A549 (cell line): ENCODE results near the gene NGB.

Source experiments
- HDAC2 ChIP-seq: fragments of 200-600 bp; sonication (generic); IDR thresholded peaks from 2 replicates; pipeline ENCODE4 v1.6.1; 2016
- NPAS2 ChIP-seq: fragments of 250-450 bp; sonication (Bioruptor Pico); IDR thresholded peaks from 2 replicates; pipeline ENCODE4 v1.8.0; 2022; ENCODE audit warnings: mild to moderate bottlenecking, moderate library complexity, borderline replicate concordance
- POLR2A ChIP-seq: IDR thresholded peaks from 2 replicates; pipeline ENCODE4 v1.6.1; 2012; ENCODE audit warnings: mild to moderate bottlenecking, low read length

DNA sequence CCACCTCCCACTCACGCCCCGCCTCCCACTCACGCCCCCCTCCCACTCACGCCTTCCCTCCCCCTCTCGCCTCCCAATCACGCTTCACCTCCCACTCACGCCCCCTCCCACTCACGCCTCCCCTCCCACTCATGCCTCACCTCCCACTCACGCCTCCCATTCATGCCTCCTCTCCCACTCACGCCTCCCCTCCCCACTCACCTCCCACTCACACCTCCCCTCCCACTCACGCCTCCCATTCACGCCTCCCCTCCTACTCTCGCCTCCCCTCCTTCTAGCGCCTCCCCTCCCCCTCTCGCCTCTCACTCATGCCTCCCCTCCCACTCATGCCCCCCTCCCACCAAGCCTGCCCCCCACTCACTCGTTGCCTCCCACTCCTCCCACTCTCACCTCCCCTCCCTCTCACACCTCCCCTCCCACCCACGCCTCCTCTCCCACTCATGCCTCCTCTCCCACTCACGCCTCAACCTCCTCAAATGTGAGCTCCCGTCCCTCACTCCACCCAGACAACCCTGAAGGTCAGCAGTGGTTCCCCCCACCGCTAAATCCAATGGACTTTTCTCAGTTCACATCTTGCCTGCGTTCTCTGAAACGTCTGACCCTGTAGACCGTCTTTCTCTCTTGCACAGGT lies 49.6 kb downstream of the NGB start:
- TF ChIP-seq HDAC2 (no peak), POLR2A (no peak), NPAS2 (CRISPR knock-in tag) (no peak)
